IMR-90 (cell line): ENCODE data around the gene RTP5. TPM values are rescaled to one million over a fixed set of nuclear protein-coding genes. Genes with fewer than 3 reads are reported as not detected.

Source experiments
- ATAC-seq: fragments of 200-7000 bp; cut with Tn5 transposase; 2 replicates; pipeline ENCODE4 v1.9.1; 2020; ENCODE audit warnings: low read depth, mild to moderate bottlenecking, moderate library complexity
- BruUV-seq: library from RNA; stranded (reverse); fragments of 400-500 nt; replicated peaks from 2 replicates; lab custom pipeline; 2021; lab: Mats Ljungman, UMichigan
- CTCF ChIA-PET: fragments of 300-600 bp; formaldehyde crosslinking; extraction: SDS; loops from one replicate; lab custom pipeline; 2021; ENCODE audit warnings: antibody characterized with exemption; lab: Yijun Ruan, JAX
- POLR2A ChIA-PET: fragments of 300-600 bp; sonication (Branson Sonifier 250); formaldehyde crosslinking; loops from one replicate; lab custom pipeline; 2022; ENCODE audit warnings: antibody characterized with exemption; ENCODE audit not compliant: unreplicated experiment; lab: Charles Lee
- DNase-seq: peaks from one replicate; pipeline ENCODE4 v3.0.0; 2013
- H2AFZ ChIP-seq: replicated peaks from 2 replicates; pipeline ENCODE3; 2013; ENCODE audit warnings: low read length, mild to moderate bottlenecking; ENCODE audit not compliant: poor library complexity
- H2AK5ac ChIP-seq: 2 replicates; pipeline ENCODE4 v1.6.1; 2013; ENCODE audit warnings: low read depth, low read length, inconsistent platforms
- H2AK9ac ChIP-seq: replicated peaks from 2 replicates; pipeline ENCODE3; 2013; ENCODE audit warnings: mild to moderate bottlenecking, low read depth, low read length, moderate library complexity; ENCODE audit not compliant: poor library complexity
- H2BK120ac ChIP-seq: 2 replicates; pipeline ENCODE4 v1.6.1; 2013; ENCODE audit warnings: low read depth, low read length, inconsistent platforms
- H2BK15ac ChIP-seq: 3 replicates; pipeline ENCODE4 v1.6.1; 2013; ENCODE audit warnings: low read depth, low read length, inconsistent platforms
- H2BK20ac ChIP-seq: 2 replicates; pipeline ENCODE4 v1.6.1; 2013; ENCODE audit warnings: low read depth, mild to moderate bottlenecking, inconsistent platforms, low read length, moderate library complexity
- H2BK5ac ChIP-seq: 2 replicates; pipeline ENCODE4 v1.6.1; 2013; ENCODE audit warnings: mild to moderate bottlenecking, low read depth, low read length, inconsistent platforms; ENCODE audit not compliant: poor library complexity, severe bottlenecking
- H3K14ac ChIP-seq: replicated peaks from 2 replicates; pipeline ENCODE4 v1.6.1; 2013; ENCODE audit warnings: low read depth, low read length, inconsistent platforms
- H3K18ac ChIP-seq: 2 replicates; pipeline ENCODE4 v1.6.1; 2013; ENCODE audit warnings: low read depth, low read length, control low read depth
- H3K23ac ChIP-seq: 2 replicates; pipeline ENCODE4 v1.6.1; 2013; ENCODE audit warnings: low read depth, low read length, inconsistent platforms
- H3K27ac ChIP-seq: 2 replicates; pipeline ENCODE4 v1.5.1; 2013; ENCODE audit warnings: mild to moderate bottlenecking, control low read depth, low read length; ENCODE audit not compliant: insufficient read depth
- H3K27me3 ChIP-seq: 2 replicates; pipeline ENCODE4 v1.6.1; 2013; ENCODE audit warnings: low read length; ENCODE audit not compliant: control insufficient read depth, insufficient read depth
- H3K36me3 ChIP-seq: 2 replicates; pipeline ENCODE4 v1.6.1; 2013; ENCODE audit warnings: low read length, mixed read lengths; ENCODE audit not compliant: control insufficient read depth, insufficient read depth
- H3K4ac ChIP-seq: 2 replicates; pipeline ENCODE4 v1.6.1; 2013; ENCODE audit warnings: low read depth, low read length, inconsistent platforms
- H3K4me1 ChIP-seq: 2 replicates; pipeline ENCODE4 v1.6.1; 2013; ENCODE audit warnings: low read length, mixed read lengths; ENCODE audit not compliant: control insufficient read depth, insufficient read depth
- H3K4me2 ChIP-seq: 2 replicates; pipeline ENCODE4 v1.6.1; 2013; ENCODE audit warnings: low read depth, mild to moderate bottlenecking, control low read depth, low read length, moderate library complexity
- H3K4me3 ChIP-seq: 2 replicates; pipeline ENCODE4 v1.5.1; 2013; ENCODE audit warnings: low read depth, mild to moderate bottlenecking, control low read depth, low read length, moderate library complexity; ENCODE audit not compliant: insufficient read depth
- H3K56ac ChIP-seq: 2 replicates; pipeline ENCODE4 v1.6.1; 2013; ENCODE audit warnings: low read length, inconsistent platforms; ENCODE audit not compliant: insufficient read depth; ENCODE audit errors: extremely low read depth
- H3K79me1 ChIP-seq, 2 experiments: 2 replicates each; pipeline ENCODE4 v1.6.1; 2013; ENCODE audit warnings: low read length in 2 of 2, inconsistent platforms in 1 of 2, low read depth in 1 of 2
- H3K9ac ChIP-seq: 2 replicates; pipeline ENCODE4 v1.6.1; 2013; ENCODE audit warnings: low read depth, low read length, control low read depth
- H3K9me1 ChIP-seq: 2 replicates; pipeline ENCODE4 v1.6.1; 2013; ENCODE audit warnings: low read length, inconsistent platforms; ENCODE audit not compliant: insufficient read depth
- H3K9me3 ChIP-seq: 2 replicates; pipeline ENCODE4 v1.6.1; 2013; ENCODE audit warnings: low read length; ENCODE audit not compliant: control insufficient read depth, insufficient read depth
- H4K20me1 ChIP-seq: 2 replicates; pipeline ENCODE4 v1.6.1; 2013; ENCODE audit warnings: low read length, inconsistent platforms; ENCODE audit not compliant: insufficient read depth
- H4K5ac ChIP-seq: 2 replicates; pipeline ENCODE4 v1.6.1; 2013; ENCODE audit warnings: mild to moderate bottlenecking, low read depth, low read length, control low read depth
- H4K8ac ChIP-seq, 2 experiments: 2 replicates each; pipeline ENCODE4 v1.6.1; 2013; ENCODE audit warnings: low read depth in 2 of 2, low read length in 2 of 2, control low read depth in 1 of 2, inconsistent platforms in 1 of 2
- H4K91ac ChIP-seq: 2 replicates; pipeline ENCODE4 v1.6.1; 2013; ENCODE audit warnings: low read depth, low read length, inconsistent platforms; ENCODE audit not compliant: insufficient read depth
- BHLHE40 ChIP-seq: fragments of 150-350 bp; IDR thresholded peaks from 2 replicates; pipeline ENCODE4 v1.6.1; 2016; ENCODE audit warnings: mild to moderate bottlenecking, low read depth, low read length
- CEBPB ChIP-seq: IDR thresholded peaks from 2 replicates; pipeline ENCODE4 v1.6.1; 2012; ENCODE audit warnings: low read depth, low read length, improper control_type of control experiment
- ELK1 ChIP-seq: fragments of 150-350 bp; IDR thresholded peaks from 2 replicates; pipeline ENCODE4 v1.6.1; 2016; ENCODE audit warnings: low read depth, mild to moderate bottlenecking, low read length, moderate library complexity, borderline replicate concordance
- FOS ChIP-seq: fragments of 150-350 bp; IDR thresholded peaks from 2 replicates; pipeline ENCODE4 v1.6.1; 2016; ENCODE audit warnings: low read depth, low read length
- MAFK ChIP-seq: IDR thresholded peaks from 2 replicates; pipeline ENCODE4 v1.6.1; 2012; ENCODE audit warnings: low read depth, low read length, improper control_type of control experiment
- MAZ ChIP-seq: IDR thresholded peaks from 2 replicates; pipeline ENCODE4 v1.6.1; 2012; ENCODE audit warnings: low read depth, mild to moderate bottlenecking, low read length, improper control_type of control experiment, moderate library complexity, borderline replicate concordance
- MXI1 ChIP-seq: IDR thresholded peaks from 2 replicates; pipeline ENCODE4 v1.6.1; 2012; ENCODE audit warnings: low read depth, mild to moderate bottlenecking, low read length, moderate library complexity, borderline replicate concordance
- NFE2L2 ChIP-seq: fragments of 150-350 bp; IDR thresholded peaks from 2 replicates; pipeline ENCODE4 v1.6.1; 2016; ENCODE audit warnings: low read depth, mild to moderate bottlenecking, low read length
- POLR2A ChIP-seq: IDR thresholded peaks from 2 replicates; pipeline ENCODE4 v1.6.1; 2012; ENCODE audit warnings: mild to moderate bottlenecking, low read depth, low read length
- RAD21 ChIP-seq: IDR thresholded peaks from 2 replicates; pipeline ENCODE4 v1.6.1; 2012; ENCODE audit warnings: low read length, improper control_type of control experiment
- RCOR1 ChIP-seq: IDR thresholded peaks from 2 replicates; pipeline ENCODE4 v1.6.1; 2012; ENCODE audit warnings: mild to moderate bottlenecking, low read length, improper control_type of control experiment; ENCODE audit not compliant: insufficient replicate concordance
- RFX5 ChIP-seq: IDR thresholded peaks from 2 replicates; pipeline ENCODE4 v1.8.0; 2012; ENCODE audit warnings: low read depth, mild to moderate bottlenecking, low read length, moderate library complexity
- SMC3 ChIP-seq: fragments of 150-350 bp; IDR thresholded peaks from 2 replicates; pipeline ENCODE4 v1.6.1; 2016; ENCODE audit warnings: low read depth, mild to moderate bottlenecking, antibody characterized with exemption, low read length, moderate library complexity
- USF2 ChIP-seq: fragments of 150-350 bp; IDR thresholded peaks from 2 replicates; pipeline ENCODE4 v1.6.1; 2017; ENCODE audit warnings: mild to moderate bottlenecking, antibody characterized with exemption, low read length, low read depth
- WGBS, 2 experiments: methylation state at CpG; one replicate each; pipeline versions ENCODE4 v1.1.5 to v1.1.7; 2013; ENCODE audit warnings: missing lambda C conversion rate in 2 of 2; ENCODE audit not compliant: insufficient read length in 1 of 2; ENCODE audit errors: extremely low coverage in 2 of 2; 5-methylcytosine and 5-hydroxymethylcytosine counted together
- dilution Hi-C: fragments of 300-500 bp; cut with HindIII; formaldehyde crosslinking; loops from one replicate; pipeline ENCODE4 v1.14.3; 2018; ENCODE audit warnings: low sequenced_read_pairs; ENCODE audit not compliant: unreplicated experiment
- in situ Hi-C: fragments of 300-500 bp; cut with MboI; formaldehyde crosslinking; loops from 3 replicates; pipeline ENCODE4 v1.14.3; 2019; ENCODE audit warnings: low sequenced_read_pairs, inconsistent platforms, mixed read lengths
- intact Hi-C: fragments of 100-400 bp; cut with micrococcal nuclease; formaldehyde crosslinking; loops from 2 replicates; pipeline ENCODE4 v1.10.0; 2022
- polyA plus RNA-seq, 3 experiments: library from polyadenylated mRNA; depleted of rRNA; stranded (reverse); fragments of >200 nt; gene quantifications; 2 replicates each; pipeline ENCODE4 v1.2.3, GENCODE V29; 2012; ENCODE audit warnings: low replicate concordance in 1 of 3
- total RNA-seq: library from RNA; depleted of rRNA; stranded (reverse); fragments of >200 nt; gene quantifications from 2 replicates; pipeline ENCODE4 v1.2.3, GENCODE V29; 2012
- TF ChIP-seq, protein P1 (sequence below): conservative IDR thresholded peaks from 2 replicates; pipeline ENCODE4 v1.5.1; 2012; ENCODE audit warnings: mild to moderate bottlenecking, low read depth, low read length, improper control_type of control experiment

Gene RTP5
- total and polyA plus RNA-seq, 2 of the 4 experiments (the other 2 are of a cell fraction): not detected

- H3K27ac ChIP-seq: no peak overlapping the region
- no peak overlapping the region for H3K9ac ChIP-seq
- no peak overlapping the region for H2AFZ ChIP-seq
- no peak overlapping the region for H3K4me3 ChIP-seq
- H3K4me2 ChIP-seq: no peak overlapping the region
- H2BK20ac ChIP-seq: no peak overlapping the region
- H3K23ac ChIP-seq: no peak overlapping the region
- BruUV-seq: no TSS peak
- no peak overlapping the region for H2BK15ac ChIP-seq
- ChIA-PET POLR2A (no interaction called here), CTCF (no interaction called here)
- no peaks in the 10 kb centered on the region for H3K79me1 ChIP-seq
- no peaks in the 10 kb centered on the region for H4K20me1 ChIP-seq
- dilution Hi-C loops (no loop called here), intact Hi-C loops (no loop called here), in situ Hi-C loops (no loop called here)
- no peaks in the 10 kb centered on the region for H3K9me1 ChIP-seq
- no peaks in the 10 kb centered on the region for H3K9me3 ChIP-seq
- H3K4ac ChIP-seq: no peak overlapping the region
- no peak overlapping the region for H4K91ac ChIP-seq
- no peaks in the 10 kb centered on the region for H3K27me3 ChIP-seq
- H2AK5ac ChIP-seq: no peak overlapping the region
- no peaks in the 10 kb centered on the region for H3K36me3 ChIP-seq
- no peak for DNase-seq
- H3K14ac ChIP-seq: no peak overlapping the region
- no peak overlapping the region for H2BK5ac ChIP-seq
- ATAC-seq: peak; percentile 37
- no peaks in the 10 kb centered on the region for H3K4me1 ChIP-seq
- no peak overlapping the region for H2AK9ac ChIP-seq
- H3K56ac ChIP-seq: no peak overlapping the region
- no peak overlapping the region for H3K18ac ChIP-seq
- 61% methylated on average over 6 of the region's 22 CpGs; no CpG with 5 or more reads in 1 of the 2 experiments for WGBS, 2 experiments
- no peak overlapping the region for H2BK120ac ChIP-seq
- H4K8ac ChIP-seq: no peak overlapping the region
- no peak overlapping the region for H4K5ac ChIP-seq
- TF ChIP-seq RFX5 (no peak), NFE2L2 (no peak), SMC3 (no peak), CEBPB (no peak), ELK1 (no peak), RCOR1 (no peak), MAZ (no peak), USF2 (no peak), RAD21 (no peak), FOS (no peak), MAFK (no peak), MXI1 (no peak), POLR2A (no peak), BHLHE40 (no peak)
- TF ChIP-seq, protein P1, sequence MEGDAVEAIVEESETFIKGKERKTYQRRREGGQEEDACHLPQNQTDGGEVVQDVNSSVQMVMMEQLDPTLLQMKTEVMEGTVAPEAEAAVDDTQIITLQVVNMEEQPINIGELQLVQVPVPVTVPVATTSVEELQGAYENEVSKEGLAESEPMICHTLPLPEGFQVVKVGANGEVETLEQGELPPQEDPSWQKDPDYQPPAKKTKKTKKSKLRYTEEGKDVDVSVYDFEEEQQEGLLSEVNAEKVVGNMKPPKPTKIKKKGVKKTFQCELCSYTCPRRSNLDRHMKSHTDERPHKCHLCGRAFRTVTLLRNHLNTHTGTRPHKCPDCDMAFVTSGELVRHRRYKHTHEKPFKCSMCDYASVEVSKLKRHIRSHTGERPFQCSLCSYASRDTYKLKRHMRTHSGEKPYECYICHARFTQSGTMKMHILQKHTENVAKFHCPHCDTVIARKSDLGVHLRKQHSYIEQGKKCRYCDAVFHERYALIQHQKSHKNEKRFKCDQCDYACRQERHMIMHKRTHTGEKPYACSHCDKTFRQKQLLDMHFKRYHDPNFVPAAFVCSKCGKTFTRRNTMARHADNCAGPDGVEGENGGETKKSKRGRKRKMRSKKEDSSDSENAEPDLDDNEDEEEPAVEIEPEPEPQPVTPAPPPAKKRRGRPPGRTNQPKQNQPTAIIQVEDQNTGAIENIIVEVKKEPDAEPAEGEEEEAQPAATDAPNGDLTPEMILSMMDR: no peak
These were observed 23.0 kb downstream of the RTP5 start for GRCh38 chr2:241892299-241893137.
